Pancreas (tissue), 10 donors: ENCODE results near the gene CA5A. TPM values are rescaled to one million over a fixed set of nuclear protein-coding genes. Genes with fewer than 3 reads are reported as not detected.
"Not testable (repeated sequence)": the region's sequence is repeated elsewhere in the genome, so short reads cannot be mapped to it uniquely, and the experiment has no call there.

Experiments
- ATAC-seq, 4 donors: fragments of 200-7000 bp; cut with Tn5 transposase; one replicate each; pipeline versions ENCODE4 v1.8.0 to v1.9.1; 2020; ENCODE audit warnings: mild to moderate bottlenecking in 4 of 4, moderate library complexity in 4 of 4
- DNase-seq, 6 donors: peaks; one replicate each; pipeline ENCODE4 v3.0.0-alpha.2; 2020
- FAIRE-seq: peaks from 2 replicates; lab custom pipeline; 2012; peaks lifted over from hg19 to GRCh38; lab: Jason Lieb, UNC
- H3K27ac ChIP-seq, 4 donors: fragments of 200-600 bp; sonication (generic); 1 replicate in 3 of 4; 2 replicates in 1 of 4; pipeline versions ENCODE4 v1.5.0 to v1.8.0; 2020
- H3K27me3 ChIP-seq, 4 donors: fragments of 200-600 bp; one replicate each; pipeline ENCODE4 v1.8.0; 2021
- H3K36me3 ChIP-seq, 3 donors: fragments of 200-600 bp; sonication (generic) in 1 of 3; one replicate each; pipeline versions ENCODE4 v1.5.0 to v1.8.0; 2020 to 2021
- H3K4me1 ChIP-seq, 3 donors: fragments of 200-600 bp; one replicate each; pipeline ENCODE4 v1.8.0; 2021
- H3K4me3 ChIP-seq, 4 donors: fragments of 200-600 bp; sonication (generic) in 2 of 4; one replicate each; pipeline versions ENCODE4 v1.5.0 to v1.8.0; 2020 to 2021
- H3K9me3 ChIP-seq, 4 donors: fragments of 200-600 bp; one replicate each; pipeline ENCODE4 v1.8.0; 2021
- CTCF ChIP-seq, 4 donors: fragments of 200-600 bp; sonication (generic) in 3 of 4; IDR thresholded peaks; one replicate each; pipeline versions ENCODE4 v1.5.0 to v1.8.0; 2021; ENCODE audit warnings: antibody characterized with exemption in 4 of 4
- WGBS, 2 donors: extraction: QIAGEN DNeasy Blood & Tissue Kit; methylation state at CpG; one replicate each; pipeline ENCODE4 v1.1.7; 2013; 5-methylcytosine and 5-hydroxymethylcytosine counted together
- intact Hi-C, 3 donors: fragments of 100-400 bp; cut with DNase I; formaldehyde crosslinking; loops; one replicate each; pipeline versions ENCODE4 v1.11.1 to v1.14.2; 2022
- polyA plus RNA-seq, 2 donors: library from polyadenylated mRNA; stranded (reverse); fragments of 200-250 nt; gene quantifications; one replicate each; pipeline ENCODE4 v1.2.3, GENCODE V29; 2013
- total RNA-seq, 6 donors: library from RNA; stranded (reverse); fragmentation: NEBNext Ultra II Directional in 4 of 6; extraction: Animal tissue kit (Norgen Biotek cat#: 25700) in 4 of 6; gene quantifications; one replicate each; pipeline versions ENCODE4 v1.2.1 to v1.2.4, GENCODE V29; 2021 to 2023
- donor health status: healthy with polysubstance abuse.
- donor health status: DM: no; HTN: no; CAD: no; lungs with moderate emphysema.
- donor health status: DM: no; HTN: no; CAD: no.
- donor health status: control.
- donor health status: control.
- donor health status: Bipolar disorder and iron deficiency.
- donor health status: DM: yes; HTN: yes; CAD: no.
- donor health status: DM: no; HTN: no; CAD: no.
- donor health status: DM: no; HTN: no; CAD: no.
- donor health status: DM: yes; HTN: yes; CAD: no.

Gene CA5A
- total and polyA plus RNA-seq, 8 donors: under 0.01 TPM; not detected in 6

DNA sequence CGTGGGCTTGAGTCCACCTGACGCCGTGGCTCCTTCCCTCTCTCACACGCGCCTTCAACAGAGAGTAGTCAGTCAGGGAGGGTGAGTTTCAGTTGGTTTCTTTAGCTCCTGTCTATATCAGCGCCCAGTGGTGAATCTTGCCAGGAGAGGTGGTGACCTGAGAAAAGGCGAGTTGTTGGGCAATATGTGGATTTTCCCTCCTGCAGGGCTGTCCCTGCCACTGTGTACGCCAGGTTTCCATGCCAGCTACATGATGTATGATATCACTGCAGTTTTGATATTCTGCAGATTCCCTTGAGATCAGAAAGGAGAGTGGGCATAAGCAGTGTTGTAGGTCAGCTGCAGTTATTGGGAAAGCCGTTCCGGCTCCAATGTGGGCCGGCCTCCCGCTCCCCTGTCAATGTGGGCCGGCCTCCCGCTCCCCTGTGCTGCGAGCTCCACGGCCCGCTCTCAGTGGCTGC lies 46.3 kb upstream of the CA5A start:
- ATAC-seq (peak; percentile 16 to 46 (median 30)), FAIRE-seq (no peak), DNase-seq (peak in 2 of 6 donors; percentile 26 to 51)
- no peak for TF ChIP-seq CTCF (IDR thresholded peaks at IDR 0.05)
- 63 to 64% methylated on average over 16 to 17 of the region's 17 CpGs for WGBS, 2 donors
- Histone ChIP-seq H3K27ac (peak overlapping the region in 1 of 4 donors; percentile 20), H3K36me3 (no peaks in the 10 kb centered on the region), H3K9me3 (no peaks in the 10 kb centered on the region), H3K4me1 (peaks cover 0 to 16% (median 6%) of the 10 kb centered on the region in 3 donors), H3K4me3 (no peak overlapping the region), H3K27me3 (no peaks in the 10 kb centered on the region)
- intact Hi-C loops: no loop called here

DNA sequence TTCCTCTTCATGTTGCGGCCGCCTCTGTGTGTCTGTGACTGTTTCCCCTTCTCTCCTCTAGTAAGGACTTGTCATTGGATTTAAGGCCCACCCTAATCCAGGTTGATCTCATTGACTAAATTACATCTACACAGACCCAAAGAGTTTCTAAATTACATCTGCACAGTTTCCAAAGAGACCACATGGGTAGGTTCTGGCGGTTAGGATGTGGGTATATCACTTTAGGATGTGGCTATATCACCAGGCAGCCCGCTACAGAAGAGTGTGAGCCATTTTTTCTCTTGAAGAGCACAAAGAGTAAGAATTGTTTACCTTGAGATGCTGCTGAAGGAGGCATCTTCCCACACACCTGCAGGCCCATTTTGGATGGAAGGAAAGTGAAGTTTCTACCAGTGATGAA lies 45.0 kb upstream of the CA5A start:
- WGBS, 2 donors: 85% methylated on average over 4 of the region's 4 CpGs
- FAIRE-seq, intact Hi-C loops: not testable (repeated sequence)

DNA sequence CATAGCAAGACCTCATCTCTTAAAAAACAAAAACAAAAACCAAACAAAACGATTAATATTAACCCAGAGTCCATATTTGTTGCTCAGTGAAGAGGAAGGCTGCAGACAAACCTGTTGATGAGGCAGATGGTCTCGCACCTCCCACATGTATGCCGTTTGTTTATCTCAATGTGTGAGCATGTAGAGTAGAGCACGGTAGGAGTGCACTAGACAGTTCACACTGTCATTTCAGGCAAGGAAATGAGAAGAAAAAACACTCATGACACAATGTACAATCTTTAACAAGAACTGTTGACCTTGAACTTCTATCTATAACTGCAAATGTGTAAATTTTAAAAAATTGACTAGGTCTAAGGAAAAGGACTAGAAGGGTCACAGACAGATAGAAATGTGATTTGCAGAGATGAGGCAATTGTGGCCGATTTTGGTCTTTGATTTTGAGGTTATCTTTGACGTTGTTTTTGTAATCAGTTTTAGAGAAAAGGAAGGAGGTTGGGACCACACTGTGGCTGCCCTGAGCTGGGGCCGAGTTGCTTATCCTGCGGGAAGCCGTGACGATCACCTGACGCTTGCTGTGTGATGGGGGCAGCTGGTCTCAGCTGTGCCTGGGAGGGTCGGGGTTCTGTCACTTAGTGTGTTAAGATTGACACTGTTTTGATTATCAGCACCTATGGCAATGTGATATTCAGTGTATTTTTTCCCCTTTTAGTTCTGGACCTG lies 43.7 kb upstream of the CA5A start:
- intact Hi-C loops, H3K27me3 ChIP-seq, FAIRE-seq, H3K9me3 ChIP-seq, H3K36me3 ChIP-seq, H3K4me3 ChIP-seq, DNase-seq: not testable (repeated sequence)
- peak overlapping the region in 3 of 4 donors; percentile 38 to 73 (median 61) for H3K27ac ChIP-seq
- WGBS, 2 donors: 38 to 43% methylated on average over 12 of the region's 12 CpGs
- H3K4me1 ChIP-seq: peaks cover 0 to 16% (median 6%) of the 10 kb centered on the region in 3 donors
- peak in 3 of 4 donors; percentile 8 to 21 (median 11) for ATAC-seq

More for the DNA sequence above, 45.0 kb upstream of the CA5A start:
- H3K4me1 ChIP-seq: peaks cover 0 to 16% (median 6%) of the 10 kb centered on the region in 3 donors
- H3K4me3 ChIP-seq, ATAC-seq, H3K36me3 ChIP-seq, H3K27ac ChIP-seq, H3K9me3 ChIP-seq, H3K27me3 ChIP-seq, DNase-seq: not testable (repeated sequence)

- TF ChIP-seq CTCF (IDR thresholded peaks at IDR 0.05): no peak
- H3K4me1 ChIP-seq: peaks cover 0 to 16% (median 6%) of the 10 kb centered on the region in 3 donors
- intact Hi-C loops: no loop called here
- FAIRE-seq (no peak), DNase-seq (peak in 5 of 6 donors; percentile 83 to 92 (median 89)), ATAC-seq (peak; percentile 93 to 95 (median 93))
- H3K4me3 ChIP-seq: no peak overlapping the region
- 23 to 25% methylated on average over 8 of the region's 8 CpGs for WGBS, 2 donors
- H3K27ac ChIP-seq: peak overlapping the region in 3 of 4 donors; percentile 61 to 79 (median 73)
- H3K9me3 ChIP-seq: no peaks in the 10 kb centered on the region
- no peaks in the 10 kb centered on the region for H3K36me3 ChIP-seq
- no peaks in the 10 kb centered on the region for H3K27me3 ChIP-seq
Observed at GRCh38 chr16:87979352-87979751, 43.0 kb upstream of the CA5A start.

DNA sequence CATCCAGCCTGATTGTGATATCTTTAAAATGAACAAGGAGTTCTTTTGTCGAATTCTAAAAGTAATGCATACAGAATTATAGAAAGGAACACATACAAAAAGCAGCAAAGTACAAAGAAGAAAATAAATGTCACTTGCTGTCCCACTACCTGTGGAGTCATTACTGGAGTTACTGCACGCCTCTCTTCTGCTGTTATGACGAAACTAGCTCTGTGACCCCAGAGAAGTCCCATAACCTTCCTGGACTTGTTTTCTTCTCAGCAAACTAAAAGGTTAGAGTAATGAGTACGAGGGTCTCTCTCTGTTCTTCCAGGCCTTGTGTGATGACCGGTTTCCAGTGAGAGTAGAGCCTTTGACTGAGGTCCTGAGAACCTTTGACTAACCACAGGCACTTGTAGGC lies 41.8 kb upstream of the CA5A start:
- FAIRE-seq (no peak), DNase-seq (no peak), ATAC-seq (no peak)
- Histone ChIP-seq H3K27me3 (no peaks in the 10 kb centered on the region), H3K27ac (peak overlapping the region in 2 of 4 donors; percentile 73 to 79), H3K36me3 (no peaks in the 10 kb centered on the region), H3K9me3 (no peaks in the 10 kb centered on the region), H3K4me1 (peaks cover 0 to 16% (median 6%) of the 10 kb centered on the region in 3 donors), H3K4me3 (no peak overlapping the region)
- TF ChIP-seq CTCF (IDR thresholded peaks at IDR 0.05): no peak
- WGBS, 2 donors: 89% methylated on average over 5 of the region's 5 CpGs
- intact Hi-C loops: no loop called here

GRCh38 chr16:87976665-87977064 lies 40.3 kb upstream of the CA5A start:
- ATAC-seq: no peak
- Histone ChIP-seq H3K27ac (no peak overlapping the region), H3K4me1 (peaks cover 0 to 16% (median 6%) of the 10 kb centered on the region in 3 donors), H3K4me3 (no peak overlapping the region), H3K36me3 (no peaks in the 10 kb centered on the region), H3K27me3 (no peaks in the 10 kb centered on the region), H3K9me3 (no peaks in the 10 kb centered on the region)
- intact Hi-C loops: no loop called here
- FAIRE-seq: no peak
- WGBS, 2 donors: 75 to 78% methylated on average over 3 of the region's 3 CpGs
- DNase-seq: no peak
- TF ChIP-seq CTCF (IDR thresholded peaks at IDR 0.05): no peak
